ENCODE results near the gene SORL1. TPM values are rescaled to one million over a fixed set of nuclear protein-coding genes. Genes with fewer than 3 reads are reported as not detected.

Gene SORL1
- total RNA-seq, 1 donor from 2014 or later: 11.3 TPM

- DNase-seq (ENCODE audit: low read depth): no peak
- Histone ChIP-seq H3K36me3 (ENCODE audit: control insufficient read depth, insufficient read depth, low read length) (no peaks in the 10 kb centered on the region), H3K27me3 (ENCODE audit: control insufficient read depth, insufficient read depth, low read length) (no peaks in the 10 kb centered on the region), H3K4me3 (ENCODE audit: low read depth, low read length) (no peak overlapping the region)
- no peak for FAIRE-seq
- no peak for TF ChIP-seq CTCF (IDR thresholded peaks at IDR 0.05; ENCODE audit: insufficient read depth, low read length, severe bottlenecking)
Measured at GRCh38 chr11:121510438-121510837, 58.3 kb downstream of the SORL1 start.

DNA sequence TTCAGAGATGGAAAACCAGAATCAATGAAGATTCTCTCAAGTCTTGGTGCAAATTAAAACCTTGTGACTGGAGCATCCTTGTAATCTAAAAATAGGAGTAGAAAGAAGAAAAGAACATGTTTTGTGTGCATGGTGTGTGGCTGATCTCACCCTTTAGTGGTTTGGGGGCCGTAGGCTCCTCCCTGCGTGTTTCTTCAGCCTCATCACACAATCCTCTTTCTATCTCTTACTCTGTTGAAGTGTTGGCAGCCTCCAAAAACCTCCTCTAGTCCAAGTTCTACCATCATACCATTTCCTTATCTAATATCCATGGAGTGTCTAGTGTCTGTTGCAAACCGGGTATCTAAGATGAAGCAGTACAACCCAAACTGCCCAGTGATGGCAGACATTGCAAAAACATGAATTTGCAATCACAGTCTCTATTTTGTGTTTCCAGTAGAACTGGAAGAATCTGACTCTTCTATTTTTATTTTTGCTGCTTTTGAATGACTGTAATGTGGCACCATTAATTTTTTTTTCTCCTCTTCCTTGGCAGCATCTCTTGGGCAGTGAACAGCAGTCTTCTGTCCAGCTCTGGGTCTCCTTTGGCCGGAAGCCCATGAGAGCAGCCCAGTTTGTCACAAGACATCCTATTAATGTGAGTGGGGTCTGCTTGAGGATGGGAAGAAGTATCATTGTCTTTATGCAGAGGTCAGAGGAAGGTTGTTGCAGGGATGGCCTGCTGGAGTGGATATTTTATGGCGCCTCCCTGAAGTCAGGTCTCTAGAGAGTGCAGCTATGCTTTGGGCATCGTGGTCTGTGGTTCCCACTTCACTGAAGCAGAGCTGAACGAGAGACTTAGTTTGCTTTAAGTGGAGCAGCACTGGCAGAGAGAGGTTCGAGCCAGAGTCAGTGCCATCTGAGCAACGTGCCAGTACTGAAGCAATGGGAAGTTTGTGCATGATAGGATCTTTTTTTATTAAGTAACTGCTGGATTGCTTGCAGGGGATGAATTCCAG lies 60.7 kb downstream of the SORL1 start:
- H3K4me3 ChIP-seq (ENCODE audit: low read depth, low read length): no peak overlapping the region
- no peak for TF ChIP-seq CTCF (IDR thresholded peaks at IDR 0.05; ENCODE audit: insufficient read depth, low read length, severe bottlenecking)
- DNase-seq (ENCODE audit: low read depth): no peak
- no peak for FAIRE-seq
- H3K27me3 ChIP-seq (ENCODE audit: control insufficient read depth, insufficient read depth, low read length): no peaks in the 10 kb centered on the region
- no peaks in the 10 kb centered on the region for H3K36me3 ChIP-seq (ENCODE audit: control insufficient read depth, insufficient read depth, low read length)

DNA sequence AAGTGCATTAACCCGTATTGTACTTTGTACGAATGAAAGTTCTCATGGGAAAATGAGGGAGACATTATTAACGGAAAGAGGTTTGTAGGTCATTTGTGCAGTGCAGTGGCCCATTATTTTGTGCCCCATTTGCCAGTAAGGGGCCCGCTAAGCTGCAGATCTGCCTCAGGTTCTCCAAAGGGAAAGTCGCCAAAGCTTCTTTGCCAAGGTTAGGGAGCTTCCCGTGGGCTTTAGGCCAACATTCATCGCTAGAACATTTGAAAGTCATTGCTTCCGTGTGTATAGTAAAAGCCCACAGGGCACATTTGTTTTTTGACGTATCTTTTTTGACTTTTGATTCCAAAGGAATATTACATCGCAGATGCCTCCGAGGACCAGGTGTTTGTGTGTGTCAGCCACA lies 61.7 kb downstream of the SORL1 start:
- FAIRE-seq: no peak

GRCh38 chr11:121514432-121515334 lies 62.6 kb downstream of the SORL1 start:
- no peak for FAIRE-seq
- no peak for TF ChIP-seq CTCF (IDR thresholded peaks at IDR 0.05; ENCODE audit: insufficient read depth, low read length, severe bottlenecking)
- DNase-seq (ENCODE audit: low read depth): no peak
- Histone ChIP-seq H3K27me3 (ENCODE audit: control insufficient read depth, insufficient read depth, low read length) (no peaks in the 10 kb centered on the region), H3K4me3 (ENCODE audit: low read depth, low read length) (no peak overlapping the region), H3K36me3 (ENCODE audit: control insufficient read depth, insufficient read depth, low read length) (no peaks in the 10 kb centered on the region)

More for the DNA sequence above, 61.7 kb downstream of the SORL1 start:
- no peak for DNase-seq (ENCODE audit: low read depth)
- H3K27me3 ChIP-seq (ENCODE audit: control insufficient read depth, insufficient read depth, low read length): no peaks in the 10 kb centered on the region
- no peak for TF ChIP-seq CTCF (IDR thresholded peaks at IDR 0.05; ENCODE audit: insufficient read depth, low read length, severe bottlenecking)
- H3K36me3 ChIP-seq (ENCODE audit: control insufficient read depth, insufficient read depth, low read length): no peaks in the 10 kb centered on the region
- H3K4me3 ChIP-seq (ENCODE audit: low read depth, low read length): no peak overlapping the region

- Histone ChIP-seq H3K4me3 (ENCODE audit: low read depth, low read length) (no peak overlapping the region), H3K27me3 (ENCODE audit: control insufficient read depth, insufficient read depth, low read length) (no peaks in the 10 kb centered on the region), H3K36me3 (ENCODE audit: control insufficient read depth, insufficient read depth, low read length) (no peaks in the 10 kb centered on the region)
- TF ChIP-seq CTCF (IDR thresholded peaks at IDR 0.05; ENCODE audit: insufficient read depth, low read length, severe bottlenecking): no peak
- no peak for FAIRE-seq
- no peak for DNase-seq (ENCODE audit: low read depth)
Measured at GRCh38 chr11:121515335-121515671, 63.2 kb downstream of the SORL1 start.
